Measurements from ENCODE around the gene ZSWIM8.
"Not testable (repeated sequence)": the region's sequence is repeated elsewhere in the genome, so short reads cannot be mapped to it uniquely, and the experiment has no call there.

ZSWIM8 gene

GRCh38 chr10:73795491-73795890 lies 10.1 kb downstream of the ZSWIM8 start:
- H3K9me3 ChIP-seq (ENCODE audit: control insufficient read depth, low read length); H3K4me3 ChIP-seq (ENCODE audit: insufficient read depth, low read depth, low read length, poor library complexity, severe bottlenecking); H3K4me1 ChIP-seq (ENCODE audit: control insufficient read depth, insufficient read depth, low read length, poor library complexity, severe bottlenecking); H3K27ac ChIP-seq (ENCODE audit: insufficient read depth, low read length, poor library complexity, severe bottlenecking); H3K27me3 ChIP-seq (replicated peaks; ENCODE audit: control insufficient read depth, insufficient read depth, low read length, poor library complexity, severe bottlenecking); DNase-seq: not testable (repeated sequence)
- peaks cover 65% of the 10 kb centered on the region for H3K36me3 ChIP-seq (ENCODE audit: control insufficient read depth, insufficient read depth, low read length)

- H3K27me3 ChIP-seq (replicated peaks; ENCODE audit: control insufficient read depth, insufficient read depth, low read length, poor library complexity, severe bottlenecking); H3K9me3 ChIP-seq (ENCODE audit: control insufficient read depth, low read length); H3K4me3 ChIP-seq (ENCODE audit: insufficient read depth, low read depth, low read length, poor library complexity, severe bottlenecking); H3K27ac ChIP-seq (ENCODE audit: insufficient read depth, low read length, poor library complexity, severe bottlenecking); H3K4me1 ChIP-seq (ENCODE audit: control insufficient read depth, insufficient read depth, low read length, poor library complexity, severe bottlenecking); DNase-seq: not testable (repeated sequence)
- H3K36me3 ChIP-seq (ENCODE audit: control insufficient read depth, insufficient read depth, low read length): peaks cover 63% of the 10 kb centered on the region
These were observed 10.6 kb downstream of the ZSWIM8 start for GRCh38 chr10:73796035-73796434.

GRCh38 chr10:73796766-73797165 lies 11.4 kb downstream of the ZSWIM8 start:
- Histone ChIP-seq H3K36me3 (ENCODE audit: control insufficient read depth, insufficient read depth, low read length) (peaks cover 63% of the 10 kb centered on the region), H3K4me1 (ENCODE audit: control insufficient read depth, insufficient read depth, low read length, poor library complexity, severe bottlenecking) (no peaks in the 10 kb centered on the region), H3K27me3 (replicated peaks; ENCODE audit: control insufficient read depth, insufficient read depth, low read length, poor library complexity, severe bottlenecking) (no peaks in the 10 kb centered on the region), H3K4me3 (ENCODE audit: insufficient read depth, low read depth, low read length, poor library complexity, severe bottlenecking) (no peak overlapping the region), H3K9me3 (ENCODE audit: control insufficient read depth, low read length) (no peaks in the 10 kb centered on the region), H3K27ac (ENCODE audit: insufficient read depth, low read length, poor library complexity, severe bottlenecking) (no peak overlapping the region)
- DNase-seq: no peak

DNA sequence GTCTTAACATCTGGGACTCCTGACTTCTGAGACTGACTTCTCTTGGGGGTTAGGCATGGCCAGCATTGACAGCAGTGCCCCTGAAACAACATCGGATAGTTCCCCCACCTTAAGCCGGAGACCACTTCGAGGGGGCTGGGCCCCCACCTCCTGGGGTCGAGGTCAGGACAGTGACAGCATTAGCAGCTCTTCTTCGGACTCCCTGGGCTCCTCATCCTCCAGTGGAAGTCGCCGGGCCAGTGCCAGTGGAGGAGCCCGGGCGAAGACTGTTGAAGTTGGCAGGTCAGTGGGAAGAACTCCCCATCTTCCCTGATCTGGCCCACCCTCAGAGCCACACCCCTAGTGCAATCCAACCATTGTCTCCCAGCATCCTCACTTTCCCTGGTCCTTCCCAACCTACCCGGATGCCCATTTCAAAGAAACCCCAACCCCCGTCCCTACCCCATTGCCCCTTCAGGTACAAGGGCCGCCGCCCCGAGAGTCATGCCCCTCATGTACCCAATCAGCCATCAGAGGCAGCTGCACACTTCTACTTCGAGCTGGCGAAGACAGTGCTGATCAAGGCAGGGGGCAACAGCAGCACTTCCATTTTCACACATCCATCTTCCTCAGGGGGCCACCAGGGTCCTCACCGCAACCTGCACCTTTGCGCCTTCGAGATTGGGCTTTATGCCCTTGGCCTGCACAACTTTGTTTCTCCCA lies 12.1 kb downstream of the ZSWIM8 start:
- peaks cover 63% of the 10 kb centered on the region for H3K36me3 ChIP-seq (ENCODE audit: control insufficient read depth, insufficient read depth, low read length)
- H3K4me1 ChIP-seq (ENCODE audit: control insufficient read depth, insufficient read depth, low read length, poor library complexity, severe bottlenecking): no peaks in the 10 kb centered on the region
- no peak overlapping the region for H3K27ac ChIP-seq (ENCODE audit: insufficient read depth, low read length, poor library complexity, severe bottlenecking)
- H3K4me3 ChIP-seq (ENCODE audit: insufficient read depth, low read depth, low read length, poor library complexity, severe bottlenecking): no peak overlapping the region
- H3K9me3 ChIP-seq (ENCODE audit: control insufficient read depth, low read length): no peaks in the 10 kb centered on the region
- H3K27me3 ChIP-seq (replicated peaks; ENCODE audit: control insufficient read depth, insufficient read depth, low read length, poor library complexity, severe bottlenecking): no peaks in the 10 kb centered on the region
- DNase-seq: no peak

- no peak overlapping the region for H3K4me3 ChIP-seq (ENCODE audit: insufficient read depth, low read depth, low read length, poor library complexity, severe bottlenecking)
- H3K36me3 ChIP-seq (ENCODE audit: control insufficient read depth, insufficient read depth, low read length): peaks cover 63% of the 10 kb centered on the region
- no peaks in the 10 kb centered on the region for H3K27me3 ChIP-seq (replicated peaks; ENCODE audit: control insufficient read depth, insufficient read depth, low read length, poor library complexity, severe bottlenecking)
- no peaks in the 10 kb centered on the region for H3K4me1 ChIP-seq (ENCODE audit: control insufficient read depth, insufficient read depth, low read length, poor library complexity, severe bottlenecking)
- no peak overlapping the region for H3K27ac ChIP-seq (ENCODE audit: insufficient read depth, low read length, poor library complexity, severe bottlenecking)
- H3K9me3 ChIP-seq (ENCODE audit: control insufficient read depth, low read length): no peaks in the 10 kb centered on the region
- no peak for DNase-seq
These were observed 12.7 kb downstream of the ZSWIM8 start for GRCh38 chr10:73798087-73798486.

DNA sequence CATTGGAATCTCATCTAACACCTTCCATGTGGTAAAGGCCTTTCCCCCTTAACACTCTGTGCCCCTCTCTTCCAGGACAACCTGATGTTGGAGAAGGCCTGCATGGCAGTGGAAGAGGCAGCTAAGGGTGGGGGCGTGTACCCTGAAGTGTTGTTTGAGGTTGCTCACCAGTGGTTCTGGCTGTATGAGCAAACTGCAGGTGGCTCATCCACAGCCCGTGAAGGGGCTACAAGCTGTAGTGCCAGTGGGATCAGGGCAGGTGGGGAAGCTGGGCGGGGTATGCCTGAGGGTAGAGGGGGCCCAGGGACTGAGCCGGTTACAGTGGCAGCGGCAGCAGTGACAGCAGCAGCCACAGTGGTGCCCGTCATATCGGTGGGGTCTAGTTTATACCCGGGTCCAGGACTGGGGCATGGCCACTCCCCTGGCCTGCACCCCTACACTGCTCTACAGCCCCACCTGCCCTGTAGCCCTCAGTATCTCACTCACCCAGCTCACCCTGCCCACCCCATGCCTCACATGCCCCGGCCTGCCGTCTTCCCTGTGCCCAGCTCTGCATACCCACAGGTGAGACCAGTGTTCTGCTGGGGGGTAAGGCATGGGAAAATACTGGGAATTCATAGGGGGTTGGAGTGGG lies 13.6 kb downstream of the ZSWIM8 start:
- Histone ChIP-seq H3K27ac (ENCODE audit: insufficient read depth, low read length, poor library complexity, severe bottlenecking) (no peak overlapping the region), H3K36me3 (ENCODE audit: control insufficient read depth, insufficient read depth, low read length) (peaks cover 63% of the 10 kb centered on the region), H3K4me1 (ENCODE audit: control insufficient read depth, insufficient read depth, low read length, poor library complexity, severe bottlenecking) (no peaks in the 10 kb centered on the region)

DNA sequence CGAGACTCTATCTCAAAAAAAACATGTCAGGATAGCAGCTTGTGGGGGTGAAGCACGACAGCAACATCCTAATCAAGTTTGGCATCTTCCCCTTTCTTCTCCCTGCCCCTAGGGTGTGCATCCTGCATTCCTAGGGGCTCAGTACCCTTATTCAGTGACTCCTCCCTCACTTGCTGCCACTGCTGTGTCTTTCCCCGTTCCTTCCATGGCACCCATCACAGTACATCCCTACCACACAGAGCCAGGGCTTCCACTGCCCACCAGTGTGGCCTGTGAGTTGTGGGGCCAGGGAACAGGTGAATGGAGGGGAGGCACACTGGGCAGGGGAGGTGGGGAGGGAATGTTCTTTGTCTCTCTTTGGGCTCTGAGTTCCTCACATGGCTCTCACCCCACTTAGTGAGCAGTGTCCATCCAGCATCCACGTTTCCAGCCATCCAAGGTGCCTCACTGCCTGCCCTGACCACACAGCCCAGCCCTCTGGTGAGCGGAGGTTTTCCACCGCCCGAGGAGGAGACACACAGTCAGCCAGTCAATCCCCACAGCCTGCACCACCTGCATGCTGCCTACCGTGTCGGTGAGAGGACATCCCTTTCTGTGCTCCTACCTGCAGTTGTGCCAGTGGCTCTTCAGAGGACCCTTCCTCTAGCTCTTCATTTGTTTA lies 14.6 kb downstream of the ZSWIM8 start:
- no peak overlapping the region for H3K4me3 ChIP-seq (ENCODE audit: insufficient read depth, low read depth, low read length, poor library complexity, severe bottlenecking)
- H3K9me3 ChIP-seq (ENCODE audit: control insufficient read depth, low read length): no peaks in the 10 kb centered on the region
- H3K27ac ChIP-seq (ENCODE audit: insufficient read depth, low read length, poor library complexity, severe bottlenecking): no peak overlapping the region
- no peaks in the 10 kb centered on the region for H3K4me1 ChIP-seq (ENCODE audit: control insufficient read depth, insufficient read depth, low read length, poor library complexity, severe bottlenecking)
- DNase-seq: no peak
- H3K36me3 ChIP-seq (ENCODE audit: control insufficient read depth, insufficient read depth, low read length): peaks cover 54% of the 10 kb centered on the region
- no peaks in the 10 kb centered on the region for H3K27me3 ChIP-seq (replicated peaks; ENCODE audit: control insufficient read depth, insufficient read depth, low read length, poor library complexity, severe bottlenecking)

More for the DNA sequence above, 13.6 kb downstream of the ZSWIM8 start:
- Histone ChIP-seq H3K4me3 (ENCODE audit: insufficient read depth, low read depth, low read length, poor library complexity, severe bottlenecking) (no peak overlapping the region), H3K27me3 (replicated peaks; ENCODE audit: control insufficient read depth, insufficient read depth, low read length, poor library complexity, severe bottlenecking) (no peaks in the 10 kb centered on the region), H3K9me3 (ENCODE audit: control insufficient read depth, low read length) (no peaks in the 10 kb centered on the region)
- DNase-seq: no peak

DNA sequence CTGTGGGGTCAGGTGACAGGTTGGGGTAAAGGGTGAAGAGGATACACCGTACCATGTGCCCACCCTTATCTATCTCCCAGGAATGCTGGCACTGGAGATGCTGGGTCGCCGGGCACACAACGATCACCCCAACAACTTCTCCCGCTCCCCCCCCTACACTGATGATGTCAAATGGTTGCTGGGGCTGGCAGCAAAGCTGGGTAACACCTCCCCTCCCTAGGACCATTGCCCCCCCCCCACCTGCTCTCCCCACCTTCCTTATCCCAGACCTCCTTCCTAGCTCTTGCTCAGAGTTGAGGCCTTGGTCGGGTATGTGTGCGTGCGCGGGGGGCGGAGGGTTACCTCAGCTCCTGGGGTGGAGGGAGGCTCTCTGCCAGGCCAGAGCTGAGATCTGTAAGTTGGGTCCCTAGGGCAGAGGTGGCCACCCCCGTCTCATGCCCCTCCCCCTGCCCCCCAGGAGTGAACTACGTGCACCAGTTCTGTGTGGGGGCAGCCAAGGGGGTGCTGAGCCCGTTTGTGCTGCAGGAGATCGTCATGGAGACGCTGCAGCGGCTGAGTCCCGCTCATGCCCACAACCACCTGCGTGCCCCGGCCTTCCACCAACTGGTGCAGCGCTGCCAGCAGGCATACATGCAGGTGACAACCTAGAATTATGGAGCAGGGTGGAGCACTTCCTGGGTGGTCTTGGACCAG lies 15.3 kb downstream of the ZSWIM8 start:
- Histone ChIP-seq H3K27me3 (replicated peaks; ENCODE audit: control insufficient read depth, insufficient read depth, low read length, poor library complexity, severe bottlenecking) (no peaks in the 10 kb centered on the region), H3K4me3 (ENCODE audit: insufficient read depth, low read depth, low read length, poor library complexity, severe bottlenecking) (no peak overlapping the region), H3K27ac (ENCODE audit: insufficient read depth, low read length, poor library complexity, severe bottlenecking) (no peak overlapping the region), H3K9me3 (ENCODE audit: control insufficient read depth, low read length) (no peaks in the 10 kb centered on the region), H3K4me1 (ENCODE audit: control insufficient read depth, insufficient read depth, low read length, poor library complexity, severe bottlenecking) (no peaks in the 10 kb centered on the region), H3K36me3 (ENCODE audit: control insufficient read depth, insufficient read depth, low read length) (peaks cover 56% of the 10 kb centered on the region)
- no peak for DNase-seq

GRCh38 chr10:73801253-73801590 lies 15.8 kb downstream of the ZSWIM8 start:
- H3K9me3 ChIP-seq (ENCODE audit: control insufficient read depth, low read length): no peaks in the 10 kb centered on the region
- DNase-seq: no peak
- no peak overlapping the region for H3K27ac ChIP-seq (ENCODE audit: insufficient read depth, low read length, poor library complexity, severe bottlenecking)
- H3K4me1 ChIP-seq (ENCODE audit: control insufficient read depth, insufficient read depth, low read length, poor library complexity, severe bottlenecking): no peaks in the 10 kb centered on the region
- peaks cover 61% of the 10 kb centered on the region for H3K36me3 ChIP-seq (ENCODE audit: control insufficient read depth, insufficient read depth, low read length)
- no peaks in the 10 kb centered on the region for H3K27me3 ChIP-seq (replicated peaks; ENCODE audit: control insufficient read depth, insufficient read depth, low read length, poor library complexity, severe bottlenecking)
- H3K4me3 ChIP-seq (ENCODE audit: insufficient read depth, low read depth, low read length, poor library complexity, severe bottlenecking): no peak overlapping the region

All from effector memory CD4-positive, alpha-beta T cell (primary cell).